ENCODE results near the gene SRRM3.
"Not testable (repeated sequence)": the region's sequence is repeated elsewhere in the genome, so short reads cannot be mapped to it uniquely, and the experiment has no call there.

SRRM3 gene

DNA sequence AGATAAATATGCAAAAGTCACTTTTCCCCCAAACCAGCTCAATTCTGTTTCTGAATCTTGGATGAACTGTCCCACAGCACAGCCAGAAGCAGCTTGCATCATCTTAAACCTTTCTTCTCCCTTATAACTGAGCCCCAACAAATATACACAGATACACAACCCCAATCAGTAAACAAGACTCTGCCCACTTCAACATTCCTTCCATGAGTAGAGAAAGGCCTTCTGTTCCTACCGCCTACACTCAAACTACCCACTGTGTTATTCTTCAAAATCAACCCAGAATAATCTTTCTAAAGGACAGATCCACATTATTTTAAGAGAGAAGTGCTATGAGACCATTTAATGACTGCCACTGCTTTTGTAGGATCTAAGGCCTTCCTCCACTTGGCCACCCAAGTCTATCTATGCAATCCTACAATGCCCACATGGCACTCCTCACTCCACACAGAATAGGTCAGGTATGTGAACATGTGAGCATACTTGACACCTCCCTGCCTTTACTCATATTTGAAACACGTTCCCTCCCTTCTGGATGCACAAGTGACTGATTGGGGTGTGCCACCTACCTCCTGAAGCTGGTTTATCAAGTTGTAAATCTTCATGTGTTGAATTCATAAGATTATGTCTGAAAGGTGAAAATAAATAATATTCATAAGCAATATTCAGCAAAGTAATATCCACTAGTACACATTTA, 44.6 kb upstream of the SRRM3 start:
- not testable (repeated sequence) for H3K9ac ChIP-seq (ENCODE audit: low read length); H3K9me3 ChIP-seq (ENCODE audit: control insufficient read depth, low read length)

GRCh38 chr7:76158416-76158815, 43.3 kb upstream of the SRRM3 start:
- H3K4me1 ChIP-seq (ENCODE audit: control insufficient read depth, insufficient read depth, low read depth, low read length); H3K9ac ChIP-seq (ENCODE audit: low read length); DNase-seq; H3K9me3 ChIP-seq (ENCODE audit: control insufficient read depth, low read length); H3K14ac ChIP-seq (ENCODE audit: low read length in 2 of 2); H3K18ac ChIP-seq (ENCODE audit: low read depth in 1 of 2, low read length in 2 of 2); H3K4me2 ChIP-seq (ENCODE audit: low read length, poor library complexity, severe bottlenecking); H2AK5ac ChIP-seq (ENCODE audit: low read length, severe bottlenecking); H2BK120ac ChIP-seq (ENCODE audit: low read depth, low read length); H3K4me3 ChIP-seq (ENCODE audit: insufficient read depth in 1 of 2, low read depth in 1 of 2, low read length in 2 of 2); H4K91ac ChIP-seq (ENCODE audit: low read length); H3K23ac ChIP-seq (ENCODE audit: low read length in 2 of 2); H2BK15ac ChIP-seq (ENCODE audit: low read depth, poor library complexity, severe bottlenecking); H2AFZ ChIP-seq (ENCODE audit: low read depth, low read length); H3K36me3 ChIP-seq (ENCODE audit: control insufficient read depth in 1 of 2, insufficient read depth in 2 of 2, low read depth in 1 of 2, low read length in 2 of 2); H3K79me1 ChIP-seq (replicated peaks; ENCODE audit: low read length, poor library complexity, severe bottlenecking); H3K4ac ChIP-seq (ENCODE audit: low read depth in 1 of 2, low read length in 2 of 2); H3K27ac ChIP-seq (ENCODE audit: low read length, poor library complexity, severe bottlenecking); H2BK12ac ChIP-seq (ENCODE audit: low read length in 2 of 2); H2BK5ac ChIP-seq (ENCODE audit: low read depth, low read length, poor library complexity, severe bottlenecking); H4K8ac ChIP-seq (ENCODE audit: low read length); H3K27me3 ChIP-seq (ENCODE audit: control insufficient read depth in 1 of 2, insufficient read depth in 1 of 2, low read length in 2 of 2): not testable (repeated sequence)
- WGBS = 92% methylated on average over 8 of the region's 10 CpGs

More for the DNA sequence above, 44.6 kb upstream of the SRRM3 start:
- H3K4ac ChIP-seq (ENCODE audit: low read depth in 1 of 2, low read length in 2 of 2); H3K4me2 ChIP-seq (ENCODE audit: low read length, poor library complexity, severe bottlenecking); H4K91ac ChIP-seq (ENCODE audit: low read length); H3K4me3 ChIP-seq (ENCODE audit: insufficient read depth in 1 of 2, low read depth in 1 of 2, low read length in 2 of 2); H2BK15ac ChIP-seq (ENCODE audit: low read depth, poor library complexity, severe bottlenecking); H2AK5ac ChIP-seq (ENCODE audit: low read length, severe bottlenecking); H3K79me1 ChIP-seq (replicated peaks; ENCODE audit: low read length, poor library complexity, severe bottlenecking); DNase-seq; H3K36me3 ChIP-seq (ENCODE audit: control insufficient read depth in 1 of 2, insufficient read depth in 2 of 2, low read depth in 1 of 2, low read length in 2 of 2); H4K8ac ChIP-seq (ENCODE audit: low read length); H3K18ac ChIP-seq (ENCODE audit: low read depth in 1 of 2, low read length in 2 of 2); H3K23ac ChIP-seq (ENCODE audit: low read length in 2 of 2); H2BK5ac ChIP-seq (ENCODE audit: low read depth, low read length, poor library complexity, severe bottlenecking); H3K4me1 ChIP-seq (ENCODE audit: control insufficient read depth, insufficient read depth, low read depth, low read length); H3K27me3 ChIP-seq (ENCODE audit: control insufficient read depth in 1 of 2, insufficient read depth in 1 of 2, low read length in 2 of 2); H2AFZ ChIP-seq (ENCODE audit: low read depth, low read length); H2BK120ac ChIP-seq (ENCODE audit: low read depth, low read length); H2BK12ac ChIP-seq (ENCODE audit: low read length in 2 of 2); H3K27ac ChIP-seq (ENCODE audit: low read length, poor library complexity, severe bottlenecking); H3K14ac ChIP-seq (ENCODE audit: low read length in 2 of 2): not testable (repeated sequence)
- WGBS = 100% methylated on average over 1 of the region's 2 CpGs

DNA sequence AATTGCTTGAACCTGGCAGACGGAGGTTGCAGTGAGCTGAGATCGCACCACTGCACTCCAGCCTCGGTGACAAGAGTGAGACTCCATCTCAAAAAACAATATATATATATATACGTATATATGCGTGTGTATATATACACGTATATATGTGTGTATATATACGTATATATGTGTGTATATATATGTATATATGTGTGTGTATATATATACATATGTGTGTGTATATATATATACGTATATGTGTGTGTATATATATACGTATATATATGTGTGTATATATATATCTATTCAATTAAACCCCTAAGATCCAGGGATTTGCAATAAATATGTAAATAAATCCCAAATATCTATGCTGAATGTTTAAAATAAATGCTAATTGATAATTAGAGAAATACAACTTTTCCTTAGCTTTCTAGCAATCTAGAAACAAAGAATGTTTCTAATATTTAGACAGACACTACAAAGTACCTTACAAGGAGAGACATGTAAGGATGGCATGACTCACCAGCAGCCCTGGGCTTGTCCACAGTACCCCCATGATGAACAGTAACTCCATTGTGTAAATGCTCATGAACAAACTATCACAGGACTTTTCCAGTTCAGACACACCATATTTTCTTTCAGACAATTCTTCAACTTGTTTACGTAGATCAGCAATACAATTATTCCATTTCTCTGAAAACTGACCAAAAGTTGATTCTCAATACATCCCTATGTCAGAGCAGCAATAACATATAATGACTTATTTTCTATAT, 39.1 kb upstream of the SRRM3 start:
- H3K27me3 ChIP-seq (ENCODE audit: control insufficient read depth in 1 of 2, insufficient read depth in 1 of 2, low read length in 2 of 2); H2BK120ac ChIP-seq (ENCODE audit: low read depth, low read length); H4K8ac ChIP-seq (ENCODE audit: low read length); H2AK5ac ChIP-seq (ENCODE audit: low read length, severe bottlenecking); H3K79me1 ChIP-seq (replicated peaks; ENCODE audit: low read length, poor library complexity, severe bottlenecking); H3K14ac ChIP-seq (ENCODE audit: low read length in 2 of 2); H3K9ac ChIP-seq (ENCODE audit: low read length); H3K9me3 ChIP-seq (ENCODE audit: control insufficient read depth, low read length); H2BK15ac ChIP-seq (ENCODE audit: low read depth, poor library complexity, severe bottlenecking); H3K27ac ChIP-seq (ENCODE audit: low read length, poor library complexity, severe bottlenecking); H4K91ac ChIP-seq (ENCODE audit: low read length); H3K4me2 ChIP-seq (ENCODE audit: low read length, poor library complexity, severe bottlenecking); H3K4me1 ChIP-seq (ENCODE audit: control insufficient read depth, insufficient read depth, low read depth, low read length); H2BK5ac ChIP-seq (ENCODE audit: low read depth, low read length, poor library complexity, severe bottlenecking); H3K18ac ChIP-seq (ENCODE audit: low read depth in 1 of 2, low read length in 2 of 2); H3K4me3 ChIP-seq (ENCODE audit: insufficient read depth in 1 of 2, low read depth in 1 of 2, low read length in 2 of 2); H3K23ac ChIP-seq (ENCODE audit: low read length in 2 of 2); H2BK12ac ChIP-seq (ENCODE audit: low read length in 2 of 2); H3K4ac ChIP-seq (ENCODE audit: low read depth in 1 of 2, low read length in 2 of 2); H2AFZ ChIP-seq (ENCODE audit: low read depth, low read length); H3K36me3 ChIP-seq (ENCODE audit: control insufficient read depth in 1 of 2, insufficient read depth in 2 of 2, low read depth in 1 of 2, low read length in 2 of 2): not testable (repeated sequence)
- peak; percentile 29 for DNase-seq
- WGBS = 83% methylated on average over 1 of the region's 10 CpGs

- H3K36me3 ChIP-seq (ENCODE audit: control insufficient read depth in 1 of 2, insufficient read depth in 2 of 2, low read depth in 1 of 2, low read length in 2 of 2); H3K27me3 ChIP-seq (ENCODE audit: control insufficient read depth in 1 of 2, insufficient read depth in 1 of 2, low read length in 2 of 2); H2AFZ ChIP-seq (ENCODE audit: low read depth, low read length); H3K4me2 ChIP-seq (ENCODE audit: low read length, poor library complexity, severe bottlenecking); DNase-seq; H3K79me1 ChIP-seq (replicated peaks; ENCODE audit: low read length, poor library complexity, severe bottlenecking); H2BK12ac ChIP-seq (ENCODE audit: low read length in 2 of 2); H3K4me3 ChIP-seq (ENCODE audit: insufficient read depth in 1 of 2, low read depth in 1 of 2, low read length in 2 of 2); H3K4me1 ChIP-seq (ENCODE audit: control insufficient read depth, insufficient read depth, low read depth, low read length); H3K14ac ChIP-seq (ENCODE audit: low read length in 2 of 2); H2BK15ac ChIP-seq (ENCODE audit: low read depth, poor library complexity, severe bottlenecking); H3K9me3 ChIP-seq (ENCODE audit: control insufficient read depth, low read length); H3K9ac ChIP-seq (ENCODE audit: low read length); H3K4ac ChIP-seq (ENCODE audit: low read depth in 1 of 2, low read length in 2 of 2); H3K23ac ChIP-seq (ENCODE audit: low read length in 2 of 2); H2BK120ac ChIP-seq (ENCODE audit: low read depth, low read length); H3K18ac ChIP-seq (ENCODE audit: low read depth in 1 of 2, low read length in 2 of 2); H3K27ac ChIP-seq (ENCODE audit: low read length, poor library complexity, severe bottlenecking); H2BK5ac ChIP-seq (ENCODE audit: low read depth, low read length, poor library complexity, severe bottlenecking); H4K8ac ChIP-seq (ENCODE audit: low read length); H4K91ac ChIP-seq (ENCODE audit: low read length); H2AK5ac ChIP-seq (ENCODE audit: low read length, severe bottlenecking): not testable (repeated sequence)
- WGBS = 54% methylated on average over 8 of the region's 8 CpGs
These were observed 37.9 kb upstream of the SRRM3 start for GRCh38 chr7:76163812-76164211.

Data from mesenchymal stem cell (in vitro differentiated cells and primary cell).